ENCODE measurements around the gene EPB41L2.

The EPB41L2 gene

DNA sequence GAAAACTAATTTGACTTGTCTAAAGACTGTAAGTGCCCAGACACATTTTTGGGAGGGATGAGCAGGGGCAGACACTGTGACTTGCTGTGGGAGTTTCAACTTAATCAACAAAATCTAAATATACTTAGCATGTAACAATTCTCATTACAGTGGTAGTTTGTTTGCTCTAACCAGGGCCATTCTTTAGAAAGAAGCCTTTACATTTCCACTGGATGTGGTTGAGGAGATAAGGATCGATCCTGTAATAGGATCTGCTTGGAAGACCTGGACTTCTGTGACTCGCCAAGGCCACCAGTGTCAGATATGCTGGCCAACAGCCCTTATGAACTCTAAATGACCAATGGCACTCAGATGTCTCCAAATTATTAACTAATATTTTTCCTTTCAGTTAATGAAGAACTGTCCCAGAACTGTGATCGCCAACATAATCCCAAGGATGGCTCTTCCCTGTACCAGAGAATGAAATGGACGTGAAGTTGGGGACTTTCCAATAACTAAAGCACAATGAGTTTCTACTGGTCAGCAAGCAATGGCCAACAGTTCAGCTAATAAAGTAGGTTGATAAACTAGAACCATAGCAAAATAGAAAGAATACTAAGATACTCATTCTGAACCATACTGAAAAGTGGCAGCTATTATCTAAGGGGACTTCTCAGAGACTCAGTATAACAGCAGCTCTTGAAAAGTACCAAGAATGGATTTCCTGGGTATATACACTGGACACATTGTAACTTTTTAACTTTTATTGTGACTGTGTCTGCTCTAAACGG lies 228.4 kb downstream of the EPB41L2 start:
- TF ChIP-seq CTCF (IDR thresholded peaks at IDR 0.05; ENCODE audit: low read depth, low read length, missing control alignments): no peak
- no peaks in the 10 kb centered on the region for H3K27me3 ChIP-seq (replicated peaks)
- in situ Hi-C loops (cut with HindIII; ENCODE audit: low pct_ligation_motif_present, low sequenced_read_pairs): no loop called here
- no peak overlapping the region for H3K4me3 ChIP-seq (ENCODE audit: low read depth, low read length)
- H3K36me3 ChIP-seq (replicated peaks): no peaks in the 10 kb centered on the region
- H3K27ac ChIP-seq: no peak overlapping the region
- DNase-seq: no peak

DNA sequence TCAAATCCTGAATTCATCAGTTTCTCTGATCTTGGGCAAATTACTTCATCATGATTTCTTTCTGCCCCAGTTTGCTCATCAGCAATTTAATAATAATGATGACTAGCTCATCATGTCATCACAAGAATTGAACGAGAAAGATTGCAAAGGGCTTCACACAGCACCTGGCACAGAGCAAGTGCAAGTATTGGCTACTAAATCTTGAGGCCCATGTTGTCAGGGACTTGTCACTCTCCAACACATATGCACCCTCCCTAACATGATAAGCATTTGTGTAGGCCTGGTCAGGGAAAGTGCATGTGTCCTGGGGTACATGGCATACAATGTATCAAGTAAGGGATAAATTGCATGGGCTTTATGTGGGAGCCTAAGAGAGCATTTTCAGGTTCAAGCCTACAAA lies 229.5 kb downstream of the EPB41L2 start:
- Histone ChIP-seq H3K27me3 (replicated peaks) (no peaks in the 10 kb centered on the region), H3K4me3 (ENCODE audit: low read depth, low read length) (no peak overlapping the region), H3K27ac (no peak overlapping the region), H3K36me3 (replicated peaks) (no peaks in the 10 kb centered on the region)
- no peak for DNase-seq
- in situ Hi-C loops (cut with HindIII; ENCODE audit: low pct_ligation_motif_present, low sequenced_read_pairs): no loop called here
- TF ChIP-seq CTCF (IDR thresholded peaks at IDR 0.05; ENCODE audit: low read depth, low read length, missing control alignments): no peak

- Histone ChIP-seq H3K36me3 (replicated peaks) (no peaks in the 10 kb centered on the region), H3K4me3 (ENCODE audit: low read depth, low read length) (no peak overlapping the region), H3K27ac (no peak overlapping the region), H3K27me3 (replicated peaks) (no peaks in the 10 kb centered on the region)
- TF ChIP-seq CTCF (IDR thresholded peaks at IDR 0.05; ENCODE audit: low read depth, low read length, missing control alignments): no peak
- no peak for DNase-seq
- in situ Hi-C loops (cut with HindIII; ENCODE audit: low pct_ligation_motif_present, low sequenced_read_pairs): no loop called here
Measured at GRCh38 chr6:130831607-130832006, 231.4 kb downstream of the EPB41L2 start.

DNA sequence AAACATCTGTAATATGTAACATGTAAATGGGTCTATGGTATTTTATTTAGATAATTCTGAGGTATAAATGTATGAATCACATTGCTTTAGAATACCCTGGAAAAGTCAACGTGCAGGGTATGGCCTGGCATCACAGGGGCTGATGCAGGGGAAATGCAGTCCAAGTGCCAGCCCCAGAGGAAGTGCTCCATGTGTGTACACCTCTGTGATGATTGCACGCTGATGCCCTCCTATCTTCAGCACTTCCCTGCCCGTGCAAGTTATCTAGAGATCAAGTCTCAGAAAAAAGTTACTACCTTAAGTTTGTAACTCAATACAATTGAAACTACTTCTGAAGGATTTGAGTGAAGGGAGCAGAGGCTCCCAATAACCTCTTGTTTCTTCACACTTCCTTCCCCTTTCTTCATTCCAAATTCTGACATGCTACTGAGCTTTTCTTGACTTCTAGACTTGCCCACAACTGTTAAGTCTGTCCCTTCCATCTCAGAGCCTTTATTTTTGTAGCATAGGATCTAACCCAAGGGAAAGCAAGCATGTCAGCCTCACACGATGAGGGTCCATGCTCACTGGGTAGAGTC lies 233.6 kb downstream of the EPB41L2 start:
- Histone ChIP-seq H3K27me3 (replicated peaks) (no peaks in the 10 kb centered on the region), H3K36me3 (replicated peaks) (no peaks in the 10 kb centered on the region), H3K27ac (no peak overlapping the region), H3K4me3 (ENCODE audit: low read depth, low read length) (no peak overlapping the region)
- no peak for DNase-seq
- in situ Hi-C loops (cut with HindIII; ENCODE audit: low pct_ligation_motif_present, low sequenced_read_pairs): no loop called here
- TF ChIP-seq CTCF (IDR thresholded peaks at IDR 0.05; ENCODE audit: low read depth, low read length, missing control alignments): no peak

DNA sequence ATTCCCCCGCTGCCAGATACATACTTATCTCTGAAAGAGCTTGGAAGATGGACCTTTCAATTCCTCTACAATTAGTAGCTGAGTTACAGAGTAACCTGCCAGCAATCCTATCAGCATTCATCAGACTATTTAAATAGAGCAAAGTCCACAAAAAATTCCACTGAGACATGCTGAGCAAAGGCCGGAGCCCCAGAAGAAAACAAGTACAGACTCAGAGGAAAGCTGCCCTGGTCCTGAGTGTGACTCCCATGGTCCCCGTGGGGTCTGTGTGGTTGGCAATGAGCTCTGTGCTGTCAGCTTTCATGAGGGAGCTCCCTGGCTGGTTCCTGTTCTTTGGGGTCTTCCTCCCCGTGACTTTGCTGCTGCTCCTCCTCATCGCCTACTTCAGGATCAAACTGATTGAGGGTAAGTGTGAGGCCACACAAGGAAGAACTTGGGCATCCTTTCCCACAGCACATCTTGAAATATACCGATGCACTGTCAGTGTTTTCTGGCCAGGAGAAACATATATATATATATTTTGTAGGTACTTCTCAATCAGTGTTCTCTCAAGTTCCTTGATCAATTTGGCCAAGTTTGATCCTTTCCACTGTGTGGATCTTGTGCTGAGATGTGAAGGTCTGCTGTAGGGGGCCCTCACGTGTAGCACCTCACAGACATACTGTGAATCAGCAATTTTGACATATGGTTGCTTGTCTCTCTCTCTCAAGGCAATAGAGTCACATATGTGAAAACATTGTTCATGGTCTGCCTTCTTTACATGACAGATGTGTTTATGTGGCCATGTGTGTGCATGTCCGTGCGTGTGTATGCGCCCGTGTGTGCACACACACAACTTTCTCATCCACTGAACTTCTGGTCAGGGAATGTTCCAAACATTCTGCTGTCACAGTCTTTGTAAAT lies 235.5 kb downstream of the EPB41L2 start, which contains the start of gene SMLR1:
TSS of gene SMLR1 (plus strand) at position 160 of the 903 bp plus-strand sequence. CDS start at position 168, 8 bp downstream.
- in situ Hi-C loops (cut with HindIII; ENCODE audit: low pct_ligation_motif_present, low sequenced_read_pairs): no loop called here

More for the DNA sequence above, 235.5 kb downstream of the EPB41L2 start, which contains the start of gene SMLR1:
- no peak within 1 kb of the TSS for H3K4me3 ChIP-seq (ENCODE audit: low read depth, low read length)
- TF ChIP-seq CTCF (IDR thresholded peaks at IDR 0.05; ENCODE audit: low read depth, low read length, missing control alignments): no peak
- H3K36me3 ChIP-seq (replicated peaks): no peaks in the 10 kb centered on the region
- no peaks in the 10 kb centered on the region for H3K27me3 ChIP-seq (replicated peaks)
- DNase-seq: no peak
- no peak within 1 kb of the TSS for H3K27ac ChIP-seq

Measured in brain microvascular endothelial cell (primary cell).